Measurements from ENCODE around the gene FAM89A. TPM values are rescaled to one million over a fixed set of nuclear protein-coding genes. Genes with fewer than 3 reads are reported as not detected.

FAM89A gene
- total and polyA plus RNA-seq, 2 of the 13 experiments (the other 11 are each of a cell fraction or from before 2014, with no cell fraction given), result 0.35 to 0.44 TPM

GRCh38 chr1:231068762-231069161, 28.7 kb upstream of the FAM89A start:
- no peak for ATAC-seq

DNA sequence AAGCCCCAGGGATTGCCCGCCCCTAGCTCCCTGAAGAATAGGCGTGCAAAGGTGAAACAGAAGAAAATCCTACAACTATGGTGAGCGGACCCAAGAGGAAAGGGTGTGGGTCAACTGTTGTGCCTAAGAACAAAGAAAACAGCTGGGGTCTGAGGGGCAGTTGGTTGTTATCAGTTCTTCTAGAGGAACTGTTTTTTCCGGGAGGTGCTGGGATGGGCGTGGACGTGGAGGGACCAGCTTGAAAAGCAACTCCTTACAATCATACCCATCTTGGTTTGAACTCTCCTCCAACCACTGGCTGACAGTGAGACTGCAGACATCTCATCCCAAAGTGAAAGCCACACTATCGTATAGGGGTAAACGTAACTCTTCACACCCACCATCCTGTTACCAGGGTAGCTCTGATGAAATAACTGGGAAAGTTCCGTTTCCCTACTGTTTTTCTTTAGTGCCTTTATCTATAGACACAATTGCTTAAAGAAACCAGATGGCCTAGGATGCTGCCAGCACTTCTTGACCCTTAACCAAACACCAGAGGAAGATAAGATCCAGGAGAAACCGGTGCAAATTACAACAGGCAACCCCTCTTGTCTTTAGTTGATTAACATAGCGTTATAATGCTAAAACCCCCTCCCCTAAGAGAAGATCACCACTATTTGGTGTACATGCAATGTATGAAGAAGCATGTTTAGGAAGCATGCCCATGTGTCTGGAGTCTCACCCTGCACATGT, 25.6 kb upstream of the FAM89A start:
- no peaks in the 10 kb centered on the region for H4K20me1 ChIP-seq (ENCODE audit: insufficient read depth, low read length)
- H3K9me3 ChIP-seq (ENCODE audit: low read length), result no peaks in the 10 kb centered on the region
- BruUV-seq (replicated peaks), result no TSS peak

More at GRCh38 chr1:231068762-231069161, 28.7 kb upstream of the FAM89A start:
- H3K36me3 ChIP-seq (replicated peaks in 1 of 2; ENCODE audit: control insufficient read depth in 1 of 2, insufficient read depth in 2 of 2, low read length in 2 of 2), result no peaks in the 10 kb centered on the region
- no peaks in the 10 kb centered on the region for H3K4me1 ChIP-seq (ENCODE audit: insufficient read depth, low read length)
- no peaks in the 10 kb centered on the region for H3K9me3 ChIP-seq (ENCODE audit: low read length)
- peaks cover 2 to 3% of the 10 kb centered on the region in 2 experiments; a peak in 2 of 5 replicates for H3K27me3 ChIP-seq (ENCODE audit: control insufficient read depth in 1 of 2, insufficient read depth in 2 of 2, low read length in 2 of 2)
- in situ Hi-C loops (cut with HindIII; ENCODE audit: extremely low pct_ligation_motif_present, low pct_unique_long_range_greater_than_20kb), result no loop called here
- H3K27ac ChIP-seq (ENCODE audit: extremely low read length, insufficient read depth, low read length), result no peak overlapping the region
- CTCF ChIA-PET (ENCODE audit: low intra/inter-chr PET ratio, low total read pairs), result no interaction called here
- no TSS peak for BruUV-seq (replicated peaks)
- WGBS (ENCODE audit: low lambda C conversion rate), result 45% methylated on average over 4 of the region's 4 CpGs
- H3K79me2 ChIP-seq (ENCODE audit: insufficient read depth, low read length), result no peaks in the 10 kb centered on the region
- no peak overlapping the region for H3K4me2 ChIP-seq (ENCODE audit: low read depth, low read length)
- no peak overlapping the region for H2AFZ ChIP-seq (ENCODE audit: low read length)
- no peak for DNase-seq (ENCODE audit: low spot score)
- TF ChIP-seq ZNF282 (IDR thresholded peaks at IDR 0.05; ENCODE audit: partially characterized antibody) (no peak), ATF1 (CRISPR knock-in tag; IDR thresholded peaks at IDR 0.05) (no peak)
- no peak for FAIRE-seq
- no peak overlapping the region for H3K9ac ChIP-seq (ENCODE audit: insufficient read depth, low read depth, low read length)
- POLR2A ChIA-PET, result interaction anchor here (0.6 kb wide), 1 partner anchor 326 kb away, joined by 3 read pairs; no protein-coding TSS in a partner anchor
- no peaks in the 10 kb centered on the region for H4K20me1 ChIP-seq (ENCODE audit: insufficient read depth, low read length)
- intact Hi-C loops (cut with micrococcal nuclease; ENCODE audit: unreplicated experiment), result no loop called here
- no peak overlapping the region for H3K4me3 ChIP-seq (replicated peaks in 1 of 3; ENCODE audit: insufficient read depth in 1 of 3, low read depth in 2 of 3, low read length in 3 of 3)

More for the DNA sequence above, 25.6 kb upstream of the FAM89A start:
- TF ChIP-seq ZNF468 (CRISPR knock-in tag; IDR thresholded peaks at IDR 0.05) (no peak), MNT (IDR thresholded peaks at IDR 0.05) (peak; percentile 44; the same call in 1 of the 2 replicates)
- TF ChIP-seq, protein P1, sequence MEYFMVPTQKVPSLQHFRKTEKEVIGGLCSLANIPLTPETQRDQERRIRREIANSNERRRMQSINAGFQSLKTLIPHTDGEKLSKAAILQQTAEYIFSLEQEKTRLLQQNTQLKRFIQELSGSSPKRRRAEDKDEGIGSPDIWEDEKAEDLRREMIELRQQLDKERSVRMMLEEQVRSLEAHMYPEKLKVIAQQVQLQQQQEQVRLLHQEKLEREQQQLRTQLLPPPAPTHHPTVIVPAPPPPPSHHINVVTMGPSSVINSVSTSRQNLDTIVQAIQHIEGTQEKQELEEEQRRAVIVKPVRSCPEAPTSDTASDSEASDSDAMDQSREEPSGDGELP (IDR thresholded peaks at IDR 0.05; ENCODE audit: borderline replicate concordance, low read depth), result no peak
- ATAC-seq, result no peak
- no peak overlapping the region for H3K27ac ChIP-seq (ENCODE audit: extremely low read length, insufficient read depth, low read length)
- H2AFZ ChIP-seq (ENCODE audit: low read length), result no peak overlapping the region
- H3K4me1 ChIP-seq (ENCODE audit: insufficient read depth, low read length), result no peaks in the 10 kb centered on the region
- POLR2A ChIA-PET, result no interaction called here
- CTCF ChIA-PET (ENCODE audit: low intra/inter-chr PET ratio, low total read pairs), result no interaction called here
- WGBS (ENCODE audit: low lambda C conversion rate), result 39% methylated on average over 11 of the region's 11 CpGs
- H3K9ac ChIP-seq (ENCODE audit: insufficient read depth, low read depth, low read length), result no peak overlapping the region
- H3K27me3 ChIP-seq (ENCODE audit: control insufficient read depth in 1 of 2, insufficient read depth in 2 of 2, low read length in 2 of 2), result peaks cover 2 to 3% of the 10 kb centered on the region in 2 experiments; a peak in 2 of 5 replicates
- no peak for FAIRE-seq
- in situ Hi-C loops (cut with HindIII; ENCODE audit: extremely low pct_ligation_motif_present, low pct_unique_long_range_greater_than_20kb), result no loop called here
- no peak overlapping the region for H3K4me3 ChIP-seq (replicated peaks in 1 of 3; ENCODE audit: insufficient read depth in 1 of 3, low read depth in 2 of 3, low read length in 3 of 3)
- no peaks in the 10 kb centered on the region for H3K79me2 ChIP-seq (ENCODE audit: insufficient read depth, low read length)
- H3K4me2 ChIP-seq (ENCODE audit: low read depth, low read length), result no peak overlapping the region
- no peaks in the 10 kb centered on the region for H3K36me3 ChIP-seq (replicated peaks in 1 of 2; ENCODE audit: control insufficient read depth in 1 of 2, insufficient read depth in 2 of 2, low read length in 2 of 2)
- intact Hi-C loops (cut with micrococcal nuclease; ENCODE audit: unreplicated experiment), result no loop called here
- DNase-seq (ENCODE audit: low spot score), result no peak

Measured in HepG2 (cell line).